GM12865 (cell line): ENCODE measurements around the gene PKNOX2.
"Not testable (repeated sequence)": the region's sequence is repeated elsewhere in the genome, so short reads cannot be mapped to it uniquely, and the experiment has no call there.

Source experiments
- DNase-seq: peaks from one replicate; pipeline ENCODE4 v3.0.0; 2010; ENCODE audit warnings: low read depth
- H3K4me3 ChIP-seq: 2 replicates; pipeline ENCODE4 v1.5.1; 2011; ENCODE audit warnings: mild to moderate bottlenecking, low read depth, low read length, control low read depth
- CTCF ChIP-seq: IDR thresholded peaks from 2 replicates; pipeline ENCODE4 v1.5.1; 2011; ENCODE audit warnings: low read length, control low read depth, low read depth, inconsistent platforms; ENCODE audit not compliant: insufficient read depth; ENCODE audit errors: missing control alignments

Gene PKNOX2

GRCh38 chr11:125211191-125211947 is 46.8 kb downstream of the PKNOX2 start:
- no peak for TF ChIP-seq CTCF
- H3K4me3 ChIP-seq: no peak overlapping the region
- DNase-seq: no peak

DNA sequence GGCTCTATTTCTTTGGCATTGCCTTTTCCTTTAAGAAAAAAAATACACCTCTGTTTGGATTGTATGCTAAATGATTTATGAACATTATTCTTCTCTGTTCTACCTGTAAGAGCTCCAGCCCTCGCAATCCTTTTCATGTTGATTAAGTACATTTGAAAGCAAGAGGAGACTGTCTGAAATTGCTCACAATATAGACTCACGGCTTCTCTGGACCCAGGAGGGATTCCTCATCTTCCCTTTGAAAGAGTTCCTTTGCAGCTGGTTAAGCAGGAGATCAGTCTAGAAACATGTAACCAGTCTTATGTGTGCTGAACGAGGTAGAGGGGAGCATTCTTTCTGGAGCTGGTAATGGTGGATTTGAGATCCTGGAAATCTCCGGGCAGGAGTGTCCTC is 47.4 kb downstream of the PKNOX2 start:
- no peak for DNase-seq
- H3K4me3 ChIP-seq: no peak overlapping the region
- no peak for TF ChIP-seq CTCF

GRCh38 chr11:125214601-125215565 is 50.3 kb downstream of the PKNOX2 start:
- H3K4me3 ChIP-seq: no peak overlapping the region
- no peak for DNase-seq
- no peak for TF ChIP-seq CTCF

GRCh38 chr11:125215976-125216375 is 51.4 kb downstream of the PKNOX2 start:
- DNase-seq: no peak
- no peak for TF ChIP-seq CTCF
- no peak overlapping the region for H3K4me3 ChIP-seq

GRCh38 chr11:125218336-125218735 is 53.8 kb downstream of the PKNOX2 start:
- no peak for TF ChIP-seq CTCF
- no peak for DNase-seq
- no peak overlapping the region for H3K4me3 ChIP-seq

GRCh38 chr11:125221461-125221860 is 56.9 kb downstream of the PKNOX2 start:
- TF ChIP-seq CTCF: no peak
- no peak overlapping the region for H3K4me3 ChIP-seq
- no peak for DNase-seq

DNA sequence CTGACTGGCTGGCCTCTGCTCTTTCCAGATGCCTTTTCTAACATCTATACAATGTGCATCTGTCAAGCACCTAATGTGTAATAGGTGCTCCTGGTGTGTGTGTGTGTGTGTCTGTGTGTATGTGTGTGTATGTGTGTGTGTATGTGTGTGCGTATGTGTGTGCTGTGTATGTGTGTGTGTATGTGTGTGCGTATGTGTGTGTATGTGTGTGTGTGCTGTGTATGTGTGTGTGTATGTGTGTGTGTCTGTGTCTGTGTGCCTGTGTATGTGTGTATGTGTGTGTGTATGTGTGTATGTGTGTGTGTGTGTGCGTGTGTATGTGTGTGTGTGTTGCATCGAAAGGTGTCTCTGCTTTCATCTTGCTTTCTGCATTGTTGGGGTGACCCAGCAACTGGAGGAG is 57.9 kb downstream of the PKNOX2 start:
- DNase-seq: no peak
- H3K4me3 ChIP-seq: no peak overlapping the region
- TF ChIP-seq CTCF: no peak

DNA sequence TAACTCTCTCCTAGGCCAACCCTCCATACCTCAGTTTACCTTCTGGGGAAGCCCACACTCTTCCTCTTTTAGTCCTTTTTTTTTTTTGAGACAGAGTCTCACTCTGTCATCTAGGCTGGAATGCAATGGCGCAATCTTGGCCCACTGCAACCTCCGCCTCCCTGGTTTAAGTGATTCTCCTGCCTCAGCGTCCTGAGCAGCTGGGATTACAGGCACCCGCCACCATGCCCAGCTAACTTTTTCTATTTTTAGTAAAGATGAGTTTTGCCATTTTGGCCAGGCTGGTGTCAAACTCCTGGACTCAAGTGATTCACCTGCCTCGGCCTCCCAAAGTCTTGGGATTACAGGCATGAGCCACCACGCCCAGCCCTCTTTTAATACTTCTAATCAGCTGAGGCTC is 58.6 kb downstream of the PKNOX2 start:
- not testable (repeated sequence) for DNase-seq, H3K4me3 ChIP-seq
